K562 (cell line): ENCODE data around the gene ZNF564. TPM values are rescaled to one million over a fixed set of nuclear protein-coding genes. Genes with fewer than 3 reads are reported as not detected.

ENCODE experiments used
- BRD4 ChIP-seq: fragments of 200-600 bp; sonication (generic); IDR thresholded peaks from 2 replicates; pipeline ENCODE4 v1.6.1; 2017; ENCODE audit warnings: inconsistent platforms
- CTBP1 ChIP-seq: fragments of 450-650 bp; IDR thresholded peaks from 2 replicates; pipeline ENCODE4 v1.6.1; 2016; ENCODE audit warnings: borderline replicate concordance
- HBP1 ChIP-seq: fragments of 450-650 bp; formaldehyde crosslinking; IDR thresholded peaks from 2 replicates; pipeline ENCODE4 v1.4.0; 2022; ENCODE audit warnings: missing genetic modification characterization
- HMGN3 ChIP-seq: IDR thresholded peaks from 2 replicates; pipeline ENCODE4 v1.6.1; 2011; ENCODE audit warnings: borderline replicate concordance, low read depth, mild to moderate bottlenecking, mixed read lengths, low read length; ENCODE audit not compliant: insufficient read length; ENCODE audit errors: extremely low read depth
- ILF3 ChIP-seq: fragments of 450-650 bp; IDR thresholded peaks from 2 replicates; pipeline ENCODE4 v1.6.1; 2018; ENCODE audit warnings: antibody characterized with exemption, mild to moderate bottlenecking, moderate library complexity, borderline replicate concordance
- MYBL2 ChIP-seq, 2 experiments: fragments of 450-650 bp in 1 of 2; sonication (generic) in 1 of 2; formaldehyde crosslinking in 1 of 2; IDR thresholded peaks; 2 replicates each; pipeline versions ENCODE4 v1.6.1 to v1.8.1; 2017 to 2022; ENCODE audit warnings: borderline replicate concordance in 1 of 2, inconsistent platforms in 1 of 2, low read depth in 1 of 2, mild to moderate bottlenecking in 1 of 2, missing genetic modification reagents in 1 of 2, moderate library complexity in 1 of 2
- NEUROD1 ChIP-seq: fragments of 150-350 bp; IDR thresholded peaks from 2 replicates; pipeline ENCODE4 v1.6.1; 2014; ENCODE audit warnings: borderline replicate concordance, low read length, low read depth; ENCODE audit not compliant: partially characterized antibody
- POLR2A ChIP-seq: fragments of 450-650 bp; conservative IDR thresholded peaks from 2 replicates; pipeline ENCODE4 v1.6.1; 2016
- SMARCA4 ChIP-seq: fragments of 450-650 bp; IDR thresholded peaks from 2 replicates; pipeline ENCODE4 v1.6.1; 2016
- TBL1XR1 ChIP-seq, 2 experiments: IDR thresholded peaks; 2 replicates each; pipeline ENCODE4 v1.6.1; 2012; ENCODE audit warnings: improper control_type of control experiment in 2 of 2, low read length in 2 of 2, mild to moderate bottlenecking in 1 of 2
- ZC3H4 ChIP-seq: sonication (generic); formaldehyde crosslinking; IDR thresholded peaks from 2 replicates; pipeline ENCODE4 v1.9.0; 2021; ENCODE audit warnings: missing genetic modification reagents, borderline replicate concordance
- ZFPM2 ChIP-seq: fragments of 250-450 bp; sonication (Bioruptor Pico); IDR thresholded peaks from 2 replicates; pipeline ENCODE4 v1.5.1; 2022; ENCODE audit warnings: mild to moderate bottlenecking
- ZNF239 ChIP-seq: fragments of 250-450 bp; sonication (Bioruptor Pico); IDR thresholded peaks from 2 replicates; pipeline ENCODE4 v1.4.0; 2020; ENCODE audit warnings: mild to moderate bottlenecking
- ZNF282 ChIP-seq: sonication (generic); formaldehyde crosslinking; IDR thresholded peaks from 2 replicates; pipeline ENCODE4 v1.8.1; 2023; ENCODE audit warnings: missing genetic modification reagents
- polyA plus RNA-seq, 8 experiments: library from polyadenylated mRNA; depleted of rRNA in 4 of 8; stranded (reverse) in 5 of 8; unstranded in 3 of 8; fragments of >200 nt; fragmentation: Nextera tagmentation in 2 of 8; fragmentation: Illumina TruSeq in 1 of 8; extraction: Ambion mirVana in 2 of 8; extraction: Trizol in 1 of 8; gene quantifications; 2 replicates each; pipeline versions ENCODE4 v1.2.1 to v1.2.3, GENCODE V29; 2011 to 2014; ENCODE audit warnings: inconsistent platforms in 1 of 8, missing spikeins in 1 of 8
- total RNA-seq, 7 experiments: library from RNA; depleted of rRNA in 6 of 7; stranded (reverse); fragments of >200 nt in 6 of 7; fragmentation: Illumina TruSeq in 2 of 7; extraction: Trizol in 2 of 7; gene quantifications; 2 replicates each; pipeline versions ENCODE4 v1.2.1 to v1.2.3, GENCODE V29; 2011 to 2021; ENCODE audit warnings: low replicate concordance in 1 of 7
- TF ChIP-seq, protein P1 (sequence below): sonication (generic); formaldehyde crosslinking; IDR thresholded peaks from 2 replicates; pipeline ENCODE4 v1.8.0; 2023; ENCODE audit warnings: missing genetic modification reagents, mild to moderate bottlenecking, borderline replicate concordance
- TF ChIP-seq, protein P2 (sequence below), 2 experiments: IDR thresholded peaks; 2 replicates each; pipeline ENCODE4 v1.6.1; 2012; ENCODE audit warnings: improper control_type of control experiment in 2 of 2, low read depth in 2 of 2, low read length in 2 of 2, borderline replicate concordance in 1 of 2

Gene ZNF564
- total and polyA plus RNA-seq, 9 of the 15 experiments (the other 6 are each of a cell fraction or from before 2014, with no cell fraction given): 1.4 to 8.1 (median 5.6) TPM

- TF ChIP-seq, protein P1, sequence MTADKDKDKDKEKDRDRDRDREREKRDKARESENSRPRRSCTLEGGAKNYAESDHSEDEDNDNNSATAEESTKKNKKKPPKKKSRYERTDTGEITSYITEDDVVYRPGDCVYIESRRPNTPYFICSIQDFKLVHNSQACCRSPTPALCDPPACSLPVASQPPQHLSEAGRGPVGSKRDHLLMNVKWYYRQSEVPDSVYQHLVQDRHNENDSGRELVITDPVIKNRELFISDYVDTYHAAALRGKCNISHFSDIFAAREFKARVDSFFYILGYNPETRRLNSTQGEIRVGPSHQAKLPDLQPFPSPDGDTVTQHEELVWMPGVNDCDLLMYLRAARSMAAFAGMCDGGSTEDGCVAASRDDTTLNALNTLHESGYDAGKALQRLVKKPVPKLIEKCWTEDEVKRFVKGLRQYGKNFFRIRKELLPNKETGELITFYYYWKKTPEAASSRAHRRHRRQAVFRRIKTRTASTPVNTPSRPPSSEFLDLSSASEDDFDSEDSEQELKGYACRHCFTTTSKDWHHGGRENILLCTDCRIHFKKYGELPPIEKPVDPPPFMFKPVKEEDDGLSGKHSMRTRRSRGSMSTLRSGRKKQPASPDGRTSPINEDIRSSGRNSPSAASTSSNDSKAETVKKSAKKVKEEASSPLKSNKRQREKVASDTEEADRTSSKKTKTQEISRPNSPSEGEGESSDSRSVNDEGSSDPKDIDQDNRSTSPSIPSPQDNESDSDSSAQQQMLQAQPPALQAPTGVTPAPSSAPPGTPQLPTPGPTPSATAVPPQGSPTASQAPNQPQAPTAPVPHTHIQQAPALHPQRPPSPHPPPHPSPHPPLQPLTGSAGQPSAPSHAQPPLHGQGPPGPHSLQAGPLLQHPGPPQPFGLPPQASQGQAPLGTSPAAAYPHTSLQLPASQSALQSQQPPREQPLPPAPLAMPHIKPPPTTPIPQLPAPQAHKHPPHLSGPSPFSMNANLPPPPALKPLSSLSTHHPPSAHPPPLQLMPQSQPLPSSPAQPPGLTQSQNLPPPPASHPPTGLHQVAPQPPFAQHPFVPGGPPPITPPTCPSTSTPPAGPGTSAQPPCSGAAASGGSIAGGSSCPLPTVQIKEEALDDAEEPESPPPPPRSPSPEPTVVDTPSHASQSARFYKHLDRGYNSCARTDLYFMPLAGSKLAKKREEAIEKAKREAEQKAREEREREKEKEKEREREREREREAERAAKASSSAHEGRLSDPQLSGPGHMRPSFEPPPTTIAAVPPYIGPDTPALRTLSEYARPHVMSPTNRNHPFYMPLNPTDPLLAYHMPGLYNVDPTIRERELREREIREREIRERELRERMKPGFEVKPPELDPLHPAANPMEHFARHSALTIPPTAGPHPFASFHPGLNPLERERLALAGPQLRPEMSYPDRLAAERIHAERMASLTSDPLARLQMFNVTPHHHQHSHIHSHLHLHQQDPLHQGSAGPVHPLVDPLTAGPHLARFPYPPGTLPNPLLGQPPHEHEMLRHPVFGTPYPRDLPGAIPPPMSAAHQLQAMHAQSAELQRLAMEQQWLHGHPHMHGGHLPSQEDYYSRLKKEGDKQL (CRISPR knock-in tag): no peak
- no peak for TF ChIP-seq MYBL2 (IDR thresholded peaks at IDR 0.05; ENCODE audit: low read depth)
- no peak for TF ChIP-seq MYBL2 (CRISPR knock-in tag; IDR thresholded peaks at IDR 0.05; ENCODE audit: borderline replicate concordance)
- no peak for TF ChIP-seq ZFPM2 (CRISPR knock-in tag)
- no peak for TF ChIP-seq HBP1 (CRISPR knock-in tag)
- peak; percentile 50 for TF ChIP-seq HMGN3
- no peak for TF ChIP-seq BRD4
- peak; percentile 94 for TF ChIP-seq NEUROD1
- TF ChIP-seq TBL1XR1 (IDR thresholded peaks at IDR 0.05; ENCODE audit: low read length in 2 of 2): no peak
- TF ChIP-seq POLR2A: peak; percentile 87
- no peak for TF ChIP-seq ILF3
- TF ChIP-seq ZC3H4 (CRISPR knock-in tag): no peak
- no peak for TF ChIP-seq ZNF282
- TF ChIP-seq SMARCA4: peak; percentile 23; the same call in 1 of the 2 replicates
- TF ChIP-seq ZNF239 (CRISPR knock-in tag): no peak
- TF ChIP-seq, protein P2, sequence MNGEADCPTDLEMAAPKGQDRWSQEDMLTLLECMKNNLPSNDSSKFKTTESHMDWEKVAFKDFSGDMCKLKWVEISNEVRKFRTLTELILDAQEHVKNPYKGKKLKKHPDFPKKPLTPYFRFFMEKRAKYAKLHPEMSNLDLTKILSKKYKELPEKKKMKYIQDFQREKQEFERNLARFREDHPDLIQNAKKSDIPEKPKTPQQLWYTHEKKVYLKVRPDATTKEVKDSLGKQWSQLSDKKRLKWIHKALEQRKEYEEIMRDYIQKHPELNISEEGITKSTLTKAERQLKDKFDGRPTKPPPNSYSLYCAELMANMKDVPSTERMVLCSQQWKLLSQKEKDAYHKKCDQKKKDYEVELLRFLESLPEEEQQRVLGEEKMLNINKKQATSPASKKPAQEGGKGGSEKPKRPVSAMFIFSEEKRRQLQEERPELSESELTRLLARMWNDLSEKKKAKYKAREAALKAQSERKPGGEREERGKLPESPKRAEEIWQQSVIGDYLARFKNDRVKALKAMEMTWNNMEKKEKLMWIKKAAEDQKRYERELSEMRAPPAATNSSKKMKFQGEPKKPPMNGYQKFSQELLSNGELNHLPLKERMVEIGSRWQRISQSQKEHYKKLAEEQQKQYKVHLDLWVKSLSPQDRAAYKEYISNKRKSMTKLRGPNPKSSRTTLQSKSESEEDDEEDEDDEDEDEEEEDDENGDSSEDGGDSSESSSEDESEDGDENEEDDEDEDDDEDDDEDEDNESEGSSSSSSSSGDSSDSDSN (IDR thresholded peaks at IDR 0.05; ENCODE audit: borderline replicate concordance in 1 of 2, low read depth in 2 of 2, low read length in 2 of 2): peak; percentile 91 to 95; a peak in 3 of 4 replicates
- peak; percentile 31; the same call in 1 of the 2 replicates for TF ChIP-seq CTBP1
These were observed at the start of gene ZNF564 (continued) for GRCh38 chr19:12551060-12551832.
